ENCODE results near the gene ITGB7. TPM values are rescaled to one million over a fixed set of nuclear protein-coding genes. Genes with fewer than 3 reads are reported as not detected.

The ITGB7 gene
- total RNA-seq, 1 experiment from 2014 or later, result 0.43 TPM

GRCh38 chr12:53170876-53171724, 36.0 kb downstream of the ITGB7 start:
- H3K27ac ChIP-seq (ENCODE audit: low read depth, low read length, poor library complexity, severe bottlenecking), result no peak overlapping the region
- ChIA-PET CTCF (no interaction called here), POLR2A (ENCODE audit: low non-redundant PET) (interaction anchor here (0.6 kb wide), 1 partner anchor 24 kb away, joined by 3 read pairs; no protein-coding TSS in a partner anchor)
- H3K4me1 ChIP-seq (ENCODE audit: insufficient read depth, low read length, poor library complexity, severe bottlenecking), result peaks cover 11% of the 10 kb centered on the region
- intact Hi-C loops (cut with micrococcal nuclease; ENCODE audit: unreplicated experiment), result no loop called here
- no peaks in the 10 kb centered on the region for H3K9me3 ChIP-seq (ENCODE audit: low read depth, low read length, poor library complexity, severe bottlenecking)
- no peaks in the 10 kb centered on the region for H3K27me3 ChIP-seq (replicated peaks; ENCODE audit: insufficient read depth, low read depth, low read length, poor library complexity)
- DNase-seq (ENCODE audit: low spot score), result no peak
- no peak overlapping the region for H3K4me3 ChIP-seq (ENCODE audit: low read depth, low read length, poor library complexity, severe bottlenecking)
- BruUV-seq (replicated peaks), result no TSS peak
- no peaks in the 10 kb centered on the region for H3K36me3 ChIP-seq (ENCODE audit: insufficient read depth, low read length, poor library complexity, severe bottlenecking)
- TF ChIP-seq EZH2 (IDR thresholded peaks at IDR 0.05; ENCODE audit: borderline replicate concordance, low read depth, low read length, poor library complexity, severe bottlenecking) (no peak), CTCF (conservative IDR thresholded peaks at IDR 0.05; ENCODE audit: low read depth, low read length) (no peak)

GRCh38 chr12:53170215-53170614, 36.8 kb downstream of the ITGB7 start:
- no peak for DNase-seq (ENCODE audit: low spot score)

GRCh38 chr12:53169644-53170043, 37.4 kb downstream of the ITGB7 start:
- intact Hi-C loops (cut with micrococcal nuclease; ENCODE audit: unreplicated experiment), result no loop called here
- DNase-seq (ENCODE audit: low spot score), result no peak
- no TSS peak for BruUV-seq (replicated peaks)
- CTCF ChIA-PET, result no interaction called here
- H3K9me3 ChIP-seq (ENCODE audit: low read depth, low read length, poor library complexity, severe bottlenecking), result no peaks in the 10 kb centered on the region
- H3K36me3 ChIP-seq (ENCODE audit: insufficient read depth, low read length, poor library complexity, severe bottlenecking), result no peaks in the 10 kb centered on the region
- no peaks in the 10 kb centered on the region for H3K4me1 ChIP-seq (ENCODE audit: insufficient read depth, low read length, poor library complexity, severe bottlenecking)
- TF ChIP-seq CTCF (conservative IDR thresholded peaks at IDR 0.05; ENCODE audit: low read depth, low read length) (no peak), EZH2 (IDR thresholded peaks at IDR 0.05; ENCODE audit: borderline replicate concordance, low read depth, low read length, poor library complexity, severe bottlenecking) (no peak)
- H3K27me3 ChIP-seq (replicated peaks; ENCODE audit: insufficient read depth, low read depth, low read length, poor library complexity), result no peaks in the 10 kb centered on the region
- no peak overlapping the region for H3K27ac ChIP-seq (ENCODE audit: low read depth, low read length, poor library complexity, severe bottlenecking)
- POLR2A ChIA-PET (ENCODE audit: low non-redundant PET), result no interaction called here
- no peak overlapping the region for H3K4me3 ChIP-seq (ENCODE audit: low read depth, low read length, poor library complexity, severe bottlenecking)

More at GRCh38 chr12:53170215-53170614, 36.8 kb downstream of the ITGB7 start:
- ChIA-PET POLR2A (ENCODE audit: low non-redundant PET) (no interaction called here), CTCF (no interaction called here)
- intact Hi-C loops (cut with micrococcal nuclease; ENCODE audit: unreplicated experiment), result no loop called here
- Histone ChIP-seq H3K36me3 (ENCODE audit: insufficient read depth, low read length, poor library complexity, severe bottlenecking) (no peaks in the 10 kb centered on the region), H3K4me1 (ENCODE audit: insufficient read depth, low read length, poor library complexity, severe bottlenecking) (peaks cover 5% of the 10 kb centered on the region), H3K27ac (ENCODE audit: low read depth, low read length, poor library complexity, severe bottlenecking) (no peak overlapping the region), H3K4me3 (ENCODE audit: low read depth, low read length, poor library complexity, severe bottlenecking) (no peak overlapping the region), H3K27me3 (replicated peaks; ENCODE audit: insufficient read depth, low read depth, low read length, poor library complexity) (no peaks in the 10 kb centered on the region), H3K9me3 (ENCODE audit: low read depth, low read length, poor library complexity, severe bottlenecking) (no peaks in the 10 kb centered on the region)
- TF ChIP-seq CTCF (conservative IDR thresholded peaks at IDR 0.05; ENCODE audit: low read depth, low read length) (no peak), EZH2 (IDR thresholded peaks at IDR 0.05; ENCODE audit: borderline replicate concordance, low read depth, low read length, poor library complexity, severe bottlenecking) (no peak)
- BruUV-seq (replicated peaks), result no TSS peak

Measured in A673 (cell line).